ENCODE measurements around the gene SMTNL2. TPM values are rescaled to one million over a fixed set of nuclear protein-coding genes. Genes with fewer than 3 reads are reported as not detected.

Gene SMTNL2
- total RNA-seq, 1 donor, result not detected

DNA sequence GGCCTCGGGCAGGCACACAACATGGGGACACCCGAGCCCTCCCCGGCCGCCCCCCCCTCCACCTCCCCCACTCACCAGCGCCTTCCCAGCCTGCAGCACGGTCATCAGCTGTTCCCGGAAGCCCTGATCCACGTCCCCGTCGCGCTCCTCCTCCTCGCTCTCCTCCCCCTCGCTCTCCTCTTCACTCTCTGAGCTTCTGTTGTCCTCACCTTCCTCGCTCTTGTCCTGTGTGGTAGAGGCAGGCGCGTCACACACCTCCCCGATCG lies 39.4 kb upstream of the SMTNL2 start:
- no peak for DNase-seq (ENCODE audit: low read depth in 2 of 3, low spot score in 2 of 3)

- DNase-seq (ENCODE audit: low read depth in 2 of 3, low spot score in 2 of 3), result no peak
These were observed 38.9 kb upstream of the SMTNL2 start for GRCh38 chr17:4545217-4545951.

GRCh38 chr17:4547118-4547906 lies 37.0 kb upstream of the SMTNL2 start:
- DNase-seq (ENCODE audit: low read depth in 2 of 3, low spot score in 2 of 3), result no peak

DNA sequence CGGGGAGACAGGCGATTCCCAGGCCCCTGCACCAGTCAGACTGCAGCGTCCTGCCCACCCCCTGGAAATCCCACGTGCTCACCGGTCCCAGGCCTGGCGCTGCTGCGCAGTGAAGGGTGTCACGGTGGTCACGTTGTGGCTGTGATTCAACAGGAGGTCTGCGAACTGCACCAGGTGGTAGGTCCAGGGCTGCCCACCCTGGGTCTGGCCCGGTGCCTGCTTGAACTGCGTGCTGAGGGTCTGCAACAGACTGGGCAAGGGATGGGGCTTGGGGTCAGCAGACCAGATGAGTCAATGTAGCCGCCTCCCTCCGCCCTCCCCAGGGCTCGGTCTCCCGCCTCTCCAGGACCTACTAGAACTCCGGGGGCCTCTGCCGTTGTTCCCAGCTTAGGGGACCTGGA lies 36.3 kb upstream of the SMTNL2 start:
- no peak for DNase-seq (ENCODE audit: low read depth in 2 of 3, low spot score in 2 of 3)

DNA sequence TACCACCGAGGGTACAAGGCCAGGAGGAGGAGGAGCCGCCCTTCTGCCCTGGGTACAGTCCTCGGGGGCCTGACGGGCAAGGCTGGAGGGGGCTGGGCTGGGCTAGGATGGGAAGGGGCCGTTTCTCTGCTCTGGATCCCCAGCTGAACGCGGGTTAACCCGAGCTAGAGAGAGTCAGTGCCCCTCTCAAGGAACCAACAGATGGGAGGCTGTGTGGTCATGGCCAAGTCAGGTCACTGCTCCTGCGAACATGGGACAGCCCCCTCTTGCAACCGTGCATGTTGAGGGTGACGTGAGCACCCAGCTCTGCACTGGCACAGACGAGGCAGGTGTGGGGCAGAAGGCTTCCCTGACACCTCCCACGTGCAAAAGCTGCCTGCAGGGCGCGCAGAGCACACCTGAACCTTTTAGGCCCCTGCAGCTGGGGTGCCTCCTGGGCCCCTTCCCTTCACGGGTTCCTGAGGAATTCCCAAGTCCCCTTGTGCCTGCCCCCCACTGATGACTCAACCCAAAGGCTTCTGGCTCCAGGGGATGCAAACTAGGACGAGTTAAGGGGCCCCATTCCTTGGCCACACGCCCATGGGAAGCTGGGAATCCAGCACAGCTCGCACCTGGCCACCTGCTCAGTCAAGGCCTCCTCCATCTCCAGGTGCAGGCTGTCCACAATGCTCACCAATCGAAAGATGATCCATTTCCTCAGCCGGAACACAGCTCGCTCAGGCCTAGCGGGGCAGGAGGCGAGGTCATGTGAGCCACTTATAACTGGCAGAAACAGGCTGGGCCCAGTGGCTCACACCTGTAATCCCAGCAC lies 35.4 kb upstream of the SMTNL2 start:
- DNase-seq (ENCODE audit: low read depth in 2 of 3, low spot score in 2 of 3), result no peak

- DNase-seq (ENCODE audit: low read depth in 2 of 3, low spot score in 2 of 3), result no peak
These were observed 34.4 kb upstream of the SMTNL2 start for GRCh38 chr17:4549781-4550533.

GRCh38 chr17:4550534-4551039 lies 33.7 kb upstream of the SMTNL2 start:
- DNase-seq (ENCODE audit: low read depth in 2 of 3, low spot score in 2 of 3), result no peak

DNA sequence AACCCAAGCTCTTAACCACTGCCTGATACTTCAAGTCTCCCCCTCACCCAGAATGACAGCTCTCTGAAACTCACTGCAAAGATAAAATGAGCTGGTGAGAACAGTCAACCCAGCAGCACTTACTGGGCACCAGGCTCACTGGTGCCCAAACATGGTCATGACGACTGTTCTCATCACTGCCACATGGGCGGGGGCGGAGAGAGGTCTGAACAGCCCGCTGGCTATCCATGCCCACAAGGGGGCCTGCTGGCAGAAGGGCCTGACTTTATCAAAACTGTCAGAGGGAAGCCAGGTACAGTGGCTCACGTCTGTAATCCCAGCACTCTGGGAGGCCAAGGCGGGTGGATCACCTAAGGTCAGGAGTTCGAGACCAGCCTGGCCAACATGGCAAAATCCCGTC lies 33.2 kb upstream of the SMTNL2 start:
- DNase-seq (ENCODE audit: low read depth in 2 of 3, low spot score in 2 of 3), result peak in 1 of 3 donors; percentile 41

GRCh38 chr17:4551796-4552525 lies 32.4 kb upstream of the SMTNL2 start:
- no peak for DNase-seq (ENCODE audit: low read depth in 2 of 3, low spot score in 2 of 3)

DNA sequence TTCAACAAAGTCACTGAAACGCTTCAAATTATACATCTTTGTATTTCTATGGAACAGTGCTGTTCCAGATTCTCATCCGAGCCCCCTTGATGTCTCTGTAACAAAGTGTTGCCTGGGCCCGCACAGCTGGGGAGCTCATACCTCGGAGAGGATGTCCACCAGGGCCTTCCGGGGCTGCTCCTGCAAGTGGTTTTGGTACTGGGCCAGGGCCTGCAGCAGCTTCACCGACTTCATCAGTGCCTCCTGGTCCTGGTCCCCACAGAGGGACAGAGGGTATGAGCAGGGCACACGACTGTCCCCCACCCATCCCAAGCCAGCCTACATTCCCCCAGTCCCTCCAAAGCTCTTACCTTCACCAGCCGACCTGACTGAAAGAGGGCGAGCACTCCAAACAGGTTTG lies 30.7 kb upstream of the SMTNL2 start:
- DNase-seq (ENCODE audit: low read depth in 2 of 3, low spot score in 2 of 3), result no peak

- DNase-seq (ENCODE audit: low read depth in 2 of 3, low spot score in 2 of 3), result no peak
These were observed 29.8 kb upstream of the SMTNL2 start for GRCh38 chr17:4554441-4554996.

- DNase-seq (ENCODE audit: low read depth in 2 of 3, low spot score in 2 of 3), result peak; percentile 94 to 96 (median 95)
These were observed 29.1 kb upstream of the SMTNL2 start, which contains the start of gene MYBBP1A for GRCh38 chr17:4554997-4555799. MYBBP1A (minus strand) TSS chr17:4555384; CDS start chr17:4555324, 60 bp downstream.

- no peak for DNase-seq (ENCODE audit: low read depth in 2 of 3, low spot score in 2 of 3)
These were observed 28.2 kb upstream of the SMTNL2 start for GRCh38 chr17:4555873-4556759.

DNA sequence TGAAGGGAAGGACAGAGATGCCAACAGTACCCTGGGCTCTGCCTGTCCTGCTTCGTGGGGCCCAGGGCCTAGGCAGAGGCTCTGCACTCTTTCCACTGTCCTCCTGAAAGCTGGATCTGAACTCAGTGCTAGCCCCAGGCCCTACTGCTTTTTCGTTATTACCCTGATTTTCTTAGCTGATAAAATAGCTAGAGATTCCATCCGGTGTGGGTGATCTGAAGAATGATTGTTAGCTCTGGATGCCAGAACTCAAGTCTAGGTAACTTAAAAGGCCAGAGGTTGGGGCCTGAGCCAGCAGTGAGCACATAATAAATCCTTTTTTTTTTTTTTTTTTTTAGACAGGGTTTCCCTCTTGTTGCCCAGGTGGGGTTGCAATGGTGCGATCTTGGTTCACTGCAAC lies 27.3 kb upstream of the SMTNL2 start:
- DNase-seq (ENCODE audit: low read depth in 2 of 3, low spot score in 2 of 3), result no peak

GRCh38 chr17:4557626-4558346 lies 26.5 kb upstream of the SMTNL2 start:
- no peak for DNase-seq (ENCODE audit: low read depth in 2 of 3, low spot score in 2 of 3)

DNA sequence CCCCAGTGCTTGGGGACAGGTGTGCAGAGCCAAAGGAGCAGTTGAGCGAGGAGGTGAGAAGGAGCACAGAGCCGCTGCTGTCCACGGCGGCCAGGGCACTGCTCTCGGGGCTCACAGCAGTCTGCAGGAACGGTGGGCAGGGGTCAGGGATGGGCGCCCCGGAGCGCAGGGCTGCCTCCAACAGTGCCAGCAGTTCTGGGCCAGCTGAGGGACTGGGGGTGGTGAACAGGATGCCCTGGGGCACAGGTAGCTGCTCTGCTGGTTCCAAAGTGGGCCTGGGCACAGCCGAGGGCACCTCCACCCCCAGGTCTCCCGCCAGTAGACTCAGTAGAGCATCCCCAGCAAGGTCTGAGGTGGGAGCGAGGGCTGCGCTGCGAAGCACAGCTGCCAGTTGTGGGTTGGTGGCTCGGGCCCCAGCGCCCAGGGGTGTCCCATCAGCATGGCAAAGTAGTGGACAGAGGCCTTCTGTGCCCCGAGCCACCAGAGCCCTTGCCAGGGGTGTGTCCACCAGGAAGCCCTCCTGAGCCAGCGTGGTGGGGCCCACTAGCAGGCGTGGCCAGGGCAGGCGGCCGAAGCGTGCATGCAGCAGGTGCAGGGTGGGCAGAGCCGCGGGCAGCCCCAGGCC lies 25.9 kb upstream of the SMTNL2 start:
- DNase-seq (ENCODE audit: low read depth in 2 of 3, low spot score in 2 of 3), result no peak
